GM12878 (cell line): ENCODE measurements around the gene IGLL1. TPM values are rescaled to one million over a fixed set of nuclear protein-coding genes. Genes with fewer than 3 reads are reported as not detected.

Source experiments
- ATAC-seq: fragments of 200-7000 bp; cut with Tn5 transposase; 3 replicates; pipeline ENCODE4 v1.9.1; 2020; ENCODE audit warnings: mild to moderate bottlenecking, moderate library complexity
- BruUV-seq: library from RNA; stranded (reverse); fragments of 400-500 nt; replicated peaks from 2 replicates; lab custom pipeline; 2021; lab: Mats Ljungman, UMichigan
- CTCF ChIA-PET: fragments of 300-600 bp; sonication (Branson Sonifier 250); formaldehyde crosslinking; extraction: SDS; loops from one replicate; lab custom pipeline; 2021; ENCODE audit warnings: inconsistent platforms; lab: Yijun Ruan, JAX
- POLR2A ChIA-PET: fragments of 350-600 bp; formaldehyde crosslinking; extraction: SDS; loops from one replicate; lab custom pipeline; 2021; ENCODE audit warnings: inconsistent platforms; lab: Charles Lee
- RAD21 ChIA-PET: fragments of 300-600 bp; sonication (Branson Sonifier 250); formaldehyde crosslinking; loops from one replicate; lab custom pipeline; 2023; ENCODE audit warnings: antibody characterized with exemption; ENCODE audit not compliant: unreplicated experiment; lab: Charles Lee
- SMC1A ChIA-PET: fragments of 300-600 bp; sonication (Branson Sonifier 250); formaldehyde crosslinking; loops from one replicate; lab custom pipeline; 2023; ENCODE audit not compliant: unreplicated experiment, uncharacterized antibody; lab: Charles Lee
- DNase-seq: peaks from one replicate; pipeline ENCODE4 v3.0.0-alpha.2; 2011; ENCODE audit warnings: low read depth, low spot score
- FAIRE-seq: peaks from 3 replicates; lab custom pipeline; 2011; peaks lifted over from hg19 to GRCh38; lab: Jason Lieb, UNC
- H2AFZ ChIP-seq: 2 replicates; pipeline ENCODE4 v1.6.0; 2011; ENCODE audit warnings: low read depth, low read length, control low read depth; ENCODE audit not compliant: control insufficient read depth
- H3K27ac ChIP-seq: 2 replicates; pipeline ENCODE4 v1.5.1; 2011; ENCODE audit warnings: control low read depth; ENCODE audit not compliant: control insufficient read depth, insufficient read depth
- H3K27me3 ChIP-seq, 2 experiments: replicated peaks in 1 of 2; 2 replicates each; pipeline versions ENCODE4 v1.6.0 to v1.6.1; 2011; ENCODE audit warnings: low read length in 1 of 2; ENCODE audit not compliant: control insufficient read depth in 2 of 2, insufficient read depth in 2 of 2
- H3K36me3 ChIP-seq, 2 experiments: 2 replicates each; pipeline ENCODE4 v1.5.1; 2011; ENCODE audit warnings: low read length in 1 of 2; ENCODE audit not compliant: control insufficient read depth in 2 of 2, insufficient read depth in 2 of 2
- H3K4me1 ChIP-seq: 2 replicates; pipeline ENCODE4 v1.6.1; 2011; ENCODE audit warnings: mild to moderate bottlenecking, low read length, moderate library complexity, mixed read lengths; ENCODE audit not compliant: control insufficient read depth, insufficient read depth
- H3K4me2 ChIP-seq: 2 replicates; pipeline ENCODE4 v1.6.0; 2011; ENCODE audit warnings: control low read depth; ENCODE audit not compliant: control insufficient read depth, insufficient read depth
- H3K4me3 ChIP-seq: fragments of 200-600 bp; sonication (generic); 2 replicates; pipeline ENCODE4 v1.5.1; 2016
- H3K79me2 ChIP-seq: 2 replicates; pipeline ENCODE4 v1.6.0; 2011; ENCODE audit warnings: low read length; ENCODE audit not compliant: control insufficient read depth, insufficient read depth
- H3K9ac ChIP-seq: 2 replicates; pipeline ENCODE4 v1.8.0; 2011; ENCODE audit warnings: low read length, control low read depth, mixed read lengths; ENCODE audit not compliant: control insufficient read depth, insufficient read depth
- H3K9me3 ChIP-seq: replicated peaks from 3 replicates; pipeline ENCODE4 v1.5.1; 2011; ENCODE audit warnings: mild to moderate bottlenecking, low read length; ENCODE audit not compliant: control insufficient read depth, insufficient read depth
- H4K20me1 ChIP-seq: 2 replicates; pipeline ENCODE4 v1.6.0; 2011; ENCODE audit not compliant: control insufficient read depth, insufficient read depth
- ATF7 ChIP-seq: fragments of 450-650 bp; IDR thresholded peaks from 2 replicates; pipeline ENCODE4 v1.6.1; 2016; ENCODE audit warnings: low read depth, mild to moderate bottlenecking
- CBX3 ChIP-seq: fragments of 200-600 bp; sonication (generic); IDR thresholded peaks from 2 replicates; pipeline ENCODE4 v1.6.1; 2016; ENCODE audit warnings: low read depth, borderline replicate concordance
- ESRRA ChIP-seq: IDR thresholded peaks from 2 replicates; pipeline ENCODE4 v1.6.1; 2012; ENCODE audit warnings: mild to moderate bottlenecking, low read length, improper control_type of control experiment
- FOXM1 ChIP-seq: IDR thresholded peaks from 2 replicates; pipeline ENCODE4 v1.6.1; 2012; ENCODE audit warnings: low read depth, mild to moderate bottlenecking, inconsistent platforms, low read length, moderate library complexity
- MTA3 ChIP-seq: IDR thresholded peaks from 2 replicates; pipeline ENCODE4 v1.6.1; 2012; ENCODE audit warnings: low read length, inconsistent platforms, borderline replicate concordance
- PML ChIP-seq: IDR thresholded peaks from 2 replicates; pipeline ENCODE4 v1.6.1; 2012; ENCODE audit warnings: low read length, inconsistent platforms
- POU2F2 ChIP-seq: IDR thresholded peaks from 3 replicates; pipeline ENCODE4 v1.6.1; 2011; ENCODE audit warnings: low read depth, mild to moderate bottlenecking, low read length, borderline replicate concordance
- RAD21 ChIP-seq: IDR thresholded peaks from 2 replicates; pipeline ENCODE4 v1.6.1; 2011; ENCODE audit warnings: mild to moderate bottlenecking, low read depth, low read length, moderate library complexity; ENCODE audit not compliant: insufficient read depth
- SMAD5 ChIP-seq: IDR thresholded peaks from 2 replicates; pipeline ENCODE4 v1.6.1; 2016; ENCODE audit warnings: antibody characterized with exemption, low read depth
- ZBTB33 ChIP-seq: fragments of 450-650 bp; IDR thresholded peaks from 2 replicates; pipeline ENCODE4 v1.6.1; 2017; ENCODE audit warnings: mild to moderate bottlenecking
- ZBTB40 ChIP-seq: fragments of 450-650 bp; IDR thresholded peaks from 2 replicates; pipeline ENCODE4 v1.6.1; 2016; ENCODE audit warnings: mild to moderate bottlenecking, moderate library complexity, borderline replicate concordance
- ZNF384 ChIP-seq: IDR thresholded peaks from 2 replicates; pipeline ENCODE4 v1.6.1; 2012; ENCODE audit warnings: low read depth, mild to moderate bottlenecking, low read length, improper control_type of control experiment, borderline replicate concordance
- ZNF592 ChIP-seq: fragments of 450-650 bp; IDR thresholded peaks from 2 replicates; pipeline ENCODE4 v1.6.1; 2017; ENCODE audit warnings: mild to moderate bottlenecking, moderate library complexity
- WGBS: methylation state at CpG from one replicate; pipeline ENCODE4 v1.1.6; 2016; ENCODE audit warnings: low lambda C conversion rate; ENCODE audit not compliant: insufficient replicate concordance, insufficient coverage; ENCODE audit errors: missing lambda C conversion rate; 5-methylcytosine and 5-hydroxymethylcytosine counted together
- in situ Hi-C: fragments of 300-500 bp; cut with MboI; formaldehyde crosslinking; loops from 9 replicates; pipeline ENCODE4 v1.14.3; 2018; ENCODE audit warnings: mixed read lengths
- intact Hi-C: fragments of 100-400 bp; cut with micrococcal nuclease; formaldehyde crosslinking; loops from one replicate; pipeline ENCODE4 v1.14.2; 2022; ENCODE audit not compliant: unreplicated experiment
- polyA plus RNA-seq, 11 experiments: library from polyadenylated mRNA; depleted of rRNA in 4 of 11; unstranded in 6 of 11; stranded (reverse) in 5 of 11; fragments of >200 nt; fragmentation: Nextera tagmentation in 4 of 11; fragmentation: Illumina TruSeq in 1 of 11; extraction: Ambion mirVana in 4 of 11; extraction: Trizol in 1 of 11; gene quantifications; 1 replicate in 1 of 11; 2 replicates in 10 of 11; pipeline versions ENCODE4 v1.2.1 to v1.2.3, GENCODE V29; 2011 to 2016; ENCODE audit warnings: inconsistent platforms in 2 of 11, missing spikeins in 2 of 11, low read depth in 1 of 11
- total RNA-seq, 4 experiments: library from RNA; depleted of rRNA in 3 of 4; stranded (reverse); fragments of >200 nt in 3 of 4; fragmentation: Illumina TruSeq in 1 of 4; extraction: Trizol in 1 of 4; gene quantifications; 2 replicates each; pipeline versions ENCODE4 v1.2.1 to v1.2.3, GENCODE V29; 2013 to 2021

Gene IGLL1
- total and polyA plus RNA-seq, 10 of the 15 experiments (the other 5 are each of a cell fraction or from before 2014, with no cell fraction given), result not detected

GRCh38 chr22:23557036-23557435 is 23.1 kb downstream of the IGLL1 start (continued):
- TF ChIP-seq ZBTB40 (no peak), ESRRA (no peak), PML (no peak), CBX3 (no peak), ATF7 (no peak)

GRCh38 chr22:23556026-23556620 is 24.0 kb downstream of the IGLL1 start:
- CTCF ChIA-PET, result interaction anchor here (1.2 kb wide), 1 partner anchor 35 kb away, joined by 6 read pairs; no protein-coding TSS in a partner anchor
- TF ChIP-seq ZNF384, result no peak
- TF ChIP-seq ZNF592, result no peak
- TF ChIP-seq SMAD5, result no peak
- TF ChIP-seq MTA3, result no peak
- TF ChIP-seq RAD21, result no peak
- TF ChIP-seq CBX3, result no peak
- no peak for TF ChIP-seq ZBTB33
- no peak for TF ChIP-seq POU2F2
- TF ChIP-seq FOXM1, result no peak

More at GRCh38 chr22:23556026-23556620, 24.0 kb downstream of the IGLL1 start:
- Histone ChIP-seq H3K9ac (no peak overlapping the region), H3K4me1 (no peaks in the 10 kb centered on the region), H3K79me2 (no peaks in the 10 kb centered on the region), H4K20me1 (no peaks in the 10 kb centered on the region), H3K27me3 (no peaks in the 10 kb centered on the region), H2AFZ (no peak overlapping the region), H3K4me3 (no peak overlapping the region), H3K27ac (no peak overlapping the region), H3K4me2 (no peak overlapping the region), H3K9me3 (no peaks in the 10 kb centered on the region), H3K36me3 (no peaks in the 10 kb centered on the region)
- SMC1A ChIA-PET, result no interaction called here
- BruUV-seq, result no TSS peak
- POLR2A ChIA-PET, result no interaction called here
- WGBS, result 20% methylated on average over 6 of the region's 7 CpGs
- intact Hi-C loops, result no loop called here
- DNase-seq, result no peak
- in situ Hi-C loops, result no loop called here
- FAIRE-seq, result no peak
- ATAC-seq, result no peak
- RAD21 ChIA-PET, result no interaction called here
